Measurements from ENCODE around the gene MPDZ.

Gene MPDZ

GRCh38 chr9:13139641-13140171 is 139.8 kb downstream of the MPDZ start:
- no peak for DNase-seq (ENCODE audit: low read depth)

GRCh38 chr9:13137426-13137825 is 142.1 kb downstream of the MPDZ start:
- DNase-seq (ENCODE audit: low read depth) = no peak

GRCh38 chr9:13131991-13132390 is 147.5 kb downstream of the MPDZ start:
- no peak for DNase-seq (ENCODE audit: low read depth)

- no peak for DNase-seq (ENCODE audit: low read depth)
These were observed 148.1 kb downstream of the MPDZ start for GRCh38 chr9:13131416-13131815.

GRCh38 chr9:13128266-13128860 is 151.1 kb downstream of the MPDZ start:
- DNase-seq (ENCODE audit: low read depth) = no peak

- DNase-seq (ENCODE audit: low read depth) = no peak
These were observed 152.4 kb downstream of the MPDZ start for GRCh38 chr9:13127131-13127530.

- DNase-seq (ENCODE audit: low read depth) = no peak
These were observed 154.2 kb downstream of the MPDZ start for GRCh38 chr9:13125261-13125660.

GRCh38 chr9:13122756-13123369 is 156.6 kb downstream of the MPDZ start:
- DNase-seq (ENCODE audit: low read depth) = no peak

- DNase-seq (ENCODE audit: low read depth) = no peak
These were observed 161.2 kb downstream of the MPDZ start for GRCh38 chr9:13118313-13118712.

GRCh38 chr9:13116292-13116691 is 163.2 kb downstream of the MPDZ start:
- DNase-seq (ENCODE audit: low read depth) = no peak

GRCh38 chr9:13113751-13114150 is 165.7 kb downstream of the MPDZ start:
- DNase-seq (ENCODE audit: low read depth) = no peak

GRCh38 chr9:13113216-13113615 is 166.3 kb downstream of the MPDZ start:
- no peak for DNase-seq (ENCODE audit: low read depth)

- DNase-seq (ENCODE audit: low read depth) = no peak
These were observed 167.7 kb downstream of the MPDZ start for GRCh38 chr9:13111778-13112177.

- no peak for DNase-seq (ENCODE audit: low read depth)
These were observed 168.6 kb downstream of the MPDZ start for GRCh38 chr9:13110766-13111417.

GRCh38 chr9:13109781-13110180 is 169.7 kb downstream of the MPDZ start:
- no peak for DNase-seq (ENCODE audit: low read depth)

GRCh38 chr9:13107008-13107407 is 172.5 kb downstream of the MPDZ start:
- DNase-seq (ENCODE audit: low read depth) = no peak

GRCh38 chr9:13100914-13101572 is 178.4 kb downstream of the MPDZ start:
- DNase-seq (ENCODE audit: low read depth) = no peak

- DNase-seq (ENCODE audit: low read depth) = no peak
These were observed 184.4 kb downstream of the MPDZ start for GRCh38 chr9:13095056-13095455.

GRCh38 chr9:13090628-13091027 is 188.9 kb downstream of the MPDZ start:
- DNase-seq (ENCODE audit: low read depth) = no peak

GRCh38 chr9:13089666-13090065 is 189.8 kb downstream of the MPDZ start:
- DNase-seq (ENCODE audit: low read depth) = no peak

- no peak for DNase-seq (ENCODE audit: low read depth)
These were observed 190.6 kb downstream of the MPDZ start for GRCh38 chr9:13088720-13089427.

- no peak for DNase-seq (ENCODE audit: low read depth)
These were observed 195.4 kb downstream of the MPDZ start for GRCh38 chr9:13083963-13084528.

Data from stimulated activated CD8-positive, alpha-beta memory T cell treated with anti-CD3 and anti-CD28 coated beads, Interleukin-4, amount 100 ng/mL, for 24 hours (primary cell).